ENCODE measurements around the gene SCN3B.

SCN3B gene

GRCh38 chr11:123653827-123654565, 428 bp downstream of the SCN3B start:
- DNase-seq = no peak

DNA sequence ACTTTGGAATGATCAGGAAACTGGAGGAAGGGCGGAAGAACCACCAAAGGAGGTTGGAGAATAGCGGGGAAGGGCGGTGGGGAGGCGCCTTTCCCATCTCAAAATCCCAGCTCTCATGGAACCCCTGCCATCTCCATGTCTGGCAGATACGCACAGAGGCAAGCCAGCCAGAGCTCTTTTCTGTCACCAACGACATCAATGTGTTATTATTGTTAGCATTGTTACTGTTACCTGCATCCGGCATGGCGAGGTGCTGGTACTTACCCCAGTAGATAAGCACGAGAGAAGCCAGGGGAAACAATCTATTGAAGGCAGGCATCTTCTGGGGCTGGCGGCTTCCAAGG, 969 bp downstream of the SCN3B start:
- DNase-seq = no peak

GRCh38 chr11:123652599-123652998, 1.8 kb downstream of the SCN3B start:
- no peak for DNase-seq

GRCh38 chr11:123650901-123651300, 3.5 kb downstream of the SCN3B start:
- no peak for DNase-seq

GRCh38 chr11:123645286-123645975, 9.0 kb downstream of the SCN3B start:
- DNase-seq = no peak

DNA sequence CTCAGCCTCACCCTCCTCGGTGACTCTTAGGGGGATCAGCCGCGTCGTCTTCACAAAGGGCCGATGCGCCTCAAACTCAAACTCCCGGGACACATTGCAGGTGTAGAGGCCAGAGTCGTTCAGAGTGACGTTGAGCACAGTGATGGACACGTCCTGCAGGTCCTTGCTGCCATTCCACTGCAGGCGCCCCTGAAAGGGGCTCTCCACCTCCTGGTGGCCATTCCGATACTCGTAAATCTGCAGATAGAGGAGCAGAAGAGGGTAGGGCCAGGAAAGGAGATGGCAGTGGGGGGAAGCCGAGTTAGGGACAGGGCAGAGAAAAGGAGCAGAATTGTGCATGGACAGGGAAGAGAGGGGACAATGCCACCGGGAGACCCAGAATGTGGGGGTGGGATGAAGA, 12.0 kb downstream of the SCN3B start:
- no peak for DNase-seq

DNA sequence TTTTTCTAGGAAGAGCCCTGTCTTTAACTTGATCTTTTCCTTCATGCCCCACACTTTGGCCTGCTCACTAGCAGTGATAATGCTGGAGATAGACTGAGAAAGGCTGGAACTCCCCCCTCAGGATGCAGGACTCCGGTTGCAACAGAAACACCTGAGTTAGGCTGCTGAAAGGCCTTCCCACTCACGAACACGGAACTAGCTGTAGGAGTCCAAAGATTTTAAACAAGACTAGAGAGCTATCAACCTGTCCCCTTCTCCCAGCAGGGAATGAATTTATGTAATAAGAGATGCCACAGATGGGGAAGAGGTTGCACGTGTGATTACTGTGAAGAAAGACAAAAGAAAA, 13.0 kb downstream of the SCN3B start:
- no peak for DNase-seq

DNA sequence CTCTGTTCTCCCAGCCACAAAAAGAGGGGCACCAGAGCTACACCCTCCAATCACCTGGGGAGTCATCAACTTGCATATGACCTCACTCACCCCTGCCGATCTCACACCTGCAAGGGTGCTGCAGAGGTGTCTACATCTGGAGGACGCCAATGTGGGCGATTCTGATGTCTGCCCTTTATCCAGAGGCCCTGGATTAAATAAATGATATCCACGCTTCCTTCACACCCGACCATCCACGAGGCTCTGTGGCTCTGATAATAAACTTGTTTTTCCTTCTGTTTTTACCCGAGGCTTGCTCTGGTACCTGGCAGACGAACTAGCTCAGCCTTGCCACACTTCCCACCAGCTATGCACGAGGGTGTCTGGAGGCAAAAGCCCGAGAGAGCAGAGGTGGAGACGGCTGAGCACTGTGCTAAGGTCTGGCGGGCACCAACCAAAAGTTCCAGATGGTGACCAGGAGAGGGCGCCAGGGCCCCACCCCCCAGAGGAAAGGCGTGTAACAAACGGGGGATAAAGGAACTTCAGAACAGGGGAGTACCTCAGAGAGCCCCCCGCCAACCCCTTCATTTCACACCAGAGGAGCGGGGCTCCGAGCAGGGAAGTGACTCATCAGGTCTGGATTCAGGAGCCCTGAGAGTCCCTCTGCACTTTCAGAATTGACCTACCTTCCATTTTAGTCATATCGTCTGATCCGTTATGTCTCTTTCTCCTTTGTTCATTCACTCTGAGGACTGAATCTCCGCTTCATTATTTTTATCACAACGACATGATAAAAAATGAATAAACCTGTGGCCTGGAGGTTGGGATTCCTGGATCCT, 13.5 kb downstream of the SCN3B start:
- DNase-seq = peak; percentile 27

GRCh38 chr11:123640029-123640428, 14.4 kb downstream of the SCN3B start:
- no peak for DNase-seq

- DNase-seq = no peak
Measured at GRCh38 chr11:123630126-123630608, 24.3 kb downstream of the SCN3B start.

DNA sequence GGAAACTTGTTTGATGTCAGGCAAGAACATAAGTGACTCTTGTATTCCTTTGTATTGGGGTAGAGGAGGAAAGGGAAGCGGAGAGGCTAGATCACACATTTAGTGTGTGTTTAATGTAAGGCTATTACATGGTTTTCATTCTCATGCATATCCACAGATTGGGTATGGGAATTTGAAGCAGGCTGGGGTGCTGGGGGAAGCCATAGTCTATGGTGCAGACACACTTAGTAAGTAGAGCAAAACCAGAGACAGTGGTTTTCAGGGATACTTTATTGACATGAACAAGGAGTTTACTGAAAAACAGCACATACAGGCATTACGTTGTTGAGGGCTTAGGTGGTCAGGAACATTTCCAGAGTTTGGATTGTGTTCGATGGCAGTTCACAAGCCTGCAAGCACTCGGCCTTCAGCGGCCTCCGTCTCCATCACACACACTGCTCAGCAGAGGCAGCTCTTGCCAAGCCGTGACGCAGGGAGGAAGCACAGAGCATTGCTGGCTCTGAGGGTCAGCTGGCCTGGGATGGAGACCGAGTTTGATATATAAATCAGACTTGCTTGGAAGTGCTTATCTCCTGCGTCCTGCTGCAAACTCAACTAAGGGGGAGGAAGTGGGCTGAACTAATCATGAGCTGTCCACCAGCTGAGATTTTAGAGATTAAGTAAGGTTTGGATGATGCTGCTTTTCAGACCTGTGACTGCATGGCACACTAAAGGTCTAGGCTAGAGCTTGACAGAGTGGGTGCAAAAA, 25.3 kb downstream of the SCN3B start:
- no peak for DNase-seq

- no peak for DNase-seq
Measured at GRCh38 chr11:123624974-123625373, 29.4 kb downstream of the SCN3B start.

DNA sequence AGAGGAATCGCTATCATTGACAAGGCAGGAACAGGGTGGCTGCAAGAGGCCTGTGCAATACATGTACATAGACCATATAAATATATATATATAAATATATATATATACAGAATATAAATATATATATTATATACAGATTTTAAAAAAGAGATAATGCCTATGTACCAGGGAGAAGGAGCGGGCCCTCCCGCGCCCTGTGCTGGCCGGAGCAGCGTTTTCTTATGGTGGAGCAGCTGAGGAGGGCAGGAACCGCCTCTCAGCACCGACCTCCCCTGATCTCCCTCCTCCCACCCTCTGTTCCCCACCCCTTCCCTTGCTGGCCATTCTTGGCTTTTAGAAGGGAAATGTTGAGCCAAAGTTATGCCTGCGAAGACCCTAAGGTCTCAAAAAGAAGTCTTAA, 31.8 kb downstream of the SCN3B start:
- DNase-seq = no peak

GRCh38 chr11:123616505-123617198, 37.8 kb downstream of the SCN3B start:
- no peak for DNase-seq

- DNase-seq = no peak
Measured at GRCh38 chr11:123611698-123612097, 42.7 kb downstream of the SCN3B start.

- no peak for DNase-seq
Measured at GRCh38 chr11:123608945-123609344, 45.5 kb downstream of the SCN3B start.

DNA sequence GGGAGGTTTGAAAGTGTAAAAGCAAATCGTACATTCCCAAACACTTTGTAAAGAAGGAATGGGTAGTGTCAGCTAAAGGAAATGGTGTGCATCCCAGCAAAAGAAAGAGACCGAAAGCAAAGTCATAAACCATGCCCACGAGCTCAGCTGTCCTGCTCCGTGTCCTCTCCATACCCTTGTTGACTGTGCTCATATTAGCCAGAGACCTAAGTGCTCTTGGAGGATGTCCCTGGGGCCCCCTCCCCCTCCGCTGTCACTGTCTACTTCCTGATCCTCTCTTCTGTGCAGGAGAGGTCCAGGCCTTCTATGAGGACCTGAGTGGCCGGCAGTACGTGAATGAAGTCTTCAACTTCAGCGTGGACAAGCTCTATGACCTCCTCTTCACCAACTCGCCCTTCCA, 46.1 kb downstream of the SCN3B start:
- no peak for DNase-seq

DNA sequence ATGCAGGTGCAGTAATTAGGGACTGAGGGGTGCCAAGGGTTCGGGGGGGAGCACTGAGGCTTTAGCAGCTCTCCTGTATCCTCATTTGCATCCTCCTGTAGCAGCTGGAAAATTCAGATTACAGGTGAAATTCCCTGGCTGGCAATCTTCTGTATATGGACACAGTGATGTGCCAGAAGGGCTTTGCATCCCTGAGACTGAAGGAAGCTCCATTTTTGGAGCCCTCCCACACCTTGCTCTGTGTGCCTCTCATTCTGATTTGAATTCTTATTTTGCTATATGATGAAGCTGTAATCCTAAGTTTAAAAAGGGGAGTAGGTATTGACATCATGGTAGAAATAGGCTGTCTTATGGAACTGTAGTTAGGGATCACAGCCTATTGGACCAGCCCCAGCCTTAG, 46.6 kb downstream of the SCN3B start:
- no peak for DNase-seq

DNA sequence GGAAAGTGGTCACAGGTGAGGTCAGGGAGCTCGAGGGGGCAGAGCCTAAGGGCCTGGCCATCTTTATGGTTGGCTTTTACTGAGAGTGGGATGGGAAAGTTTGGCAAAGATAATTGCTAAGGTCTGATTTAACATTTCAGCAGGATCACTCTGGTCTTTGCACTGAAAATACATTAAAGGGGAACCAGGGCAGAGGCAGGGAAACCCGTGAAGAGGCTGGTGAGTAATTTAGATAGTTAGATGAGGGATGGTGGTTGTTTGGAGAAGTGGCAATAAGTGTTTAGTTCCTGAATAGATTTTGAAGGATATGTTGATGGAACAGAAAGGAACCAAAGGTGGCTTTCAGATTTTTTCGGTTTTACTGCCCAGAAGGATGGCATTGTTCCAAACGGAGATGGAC, 50.8 kb downstream of the SCN3B start:
- no peak for DNase-seq

GRCh38 chr11:123601743-123602142, 52.7 kb downstream of the SCN3B start:
- DNase-seq = no peak

- DNase-seq = no peak
Measured at GRCh38 chr11:123601136-123601535, 53.3 kb downstream of the SCN3B start.

GRCh38 chr11:123597859-123598258, 56.6 kb downstream of the SCN3B start:
- no peak for DNase-seq

- no peak for DNase-seq
Measured at GRCh38 chr11:123594921-123595320, 59.5 kb downstream of the SCN3B start.
